Parathyroid adenoma (tissue), 2 donors: ENCODE measurements around the gene FOXN3.

ENCODE experiments used
- H2AFZ ChIP-seq: fragments of 300-600 bp; sonication (generic); one replicate; pipeline ENCODE4 v1.7.0; 2017; ENCODE audit warnings: antibody characterized with exemption, mild to moderate bottlenecking
- H3K27ac ChIP-seq: fragments of 300-600 bp; sonication (generic); one replicate; pipeline ENCODE4 v1.7.0; 2017
- H3K27me3 ChIP-seq: fragments of 300-600 bp; sonication (generic); one replicate; pipeline ENCODE4 v1.7.0; 2017; ENCODE audit warnings: low read length; ENCODE audit not compliant: control insufficient read depth, insufficient read depth
- H3K36me3 ChIP-seq: fragments of 300-600 bp; sonication (generic); one replicate; pipeline ENCODE4 v1.7.0; 2017; ENCODE audit warnings: low read length; ENCODE audit not compliant: control insufficient read depth, insufficient read depth
- H3K4me1 ChIP-seq: fragments of 300-600 bp; sonication (generic); one replicate; pipeline ENCODE4 v1.7.0; 2017; ENCODE audit warnings: control low read depth
- H3K4me2 ChIP-seq: fragments of 300-600 bp; sonication (generic); one replicate; pipeline ENCODE4 v1.7.0; 2017; ENCODE audit warnings: low read length
- H3K4me3 ChIP-seq: fragments of 300-600 bp; sonication (generic); one replicate; pipeline ENCODE4 v1.7.0; 2017; ENCODE audit warnings: low read depth, low read length
- H3K79me2 ChIP-seq: fragments of 300-600 bp; sonication (generic); one replicate; pipeline ENCODE4 v1.7.0; 2017; ENCODE audit warnings: control low read depth
- H3K9ac ChIP-seq: fragments of 300-600 bp; sonication (generic); one replicate; pipeline ENCODE4 v1.7.0; 2017; ENCODE audit warnings: mild to moderate bottlenecking
- H3K9me3 ChIP-seq: fragments of 300-600 bp; sonication (generic); one replicate; pipeline ENCODE4 v1.7.0; 2017; ENCODE audit warnings: low read length; ENCODE audit not compliant: control insufficient read depth
- CTCF ChIP-seq: fragments of 300-600 bp; sonication (generic); IDR thresholded peaks from one replicate; pipeline ENCODE4 v1.7.0; 2017; ENCODE audit warnings: antibody characterized with exemption, mild to moderate bottlenecking
- donor health status: primary hyperparathyroidism.

Gene FOXN3

GRCh38 chr14:89190765-89191513, 226.1 kb downstream of the FOXN3 start:
- no peak overlapping the region for H3K4me3 ChIP-seq
- H2AFZ ChIP-seq: no peak overlapping the region
- H3K27ac ChIP-seq: no peak overlapping the region
- TF ChIP-seq CTCF: no peak
- H3K4me1 ChIP-seq: peaks cover 5% of the 10 kb centered on the region
- H3K4me2 ChIP-seq: no peak overlapping the region
- H3K79me2 ChIP-seq: peaks cover 10% of the 10 kb centered on the region
- no peaks in the 10 kb centered on the region for H3K9me3 ChIP-seq
- no peaks in the 10 kb centered on the region for H3K27me3 ChIP-seq
- H3K9ac ChIP-seq: no peak overlapping the region
- H3K36me3 ChIP-seq: peaks cover 3% of the 10 kb centered on the region

GRCh38 chr14:89188492-89188891, 228.5 kb downstream of the FOXN3 start:
- Histone ChIP-seq H3K4me2 (no peak overlapping the region), H2AFZ (no peak overlapping the region), H3K27me3 (no peaks in the 10 kb centered on the region), H3K27ac (no peak overlapping the region), H3K79me2 (peaks cover 17% of the 10 kb centered on the region), H3K4me1 (peaks cover 5% of the 10 kb centered on the region), H3K36me3 (no peaks in the 10 kb centered on the region), H3K9me3 (no peaks in the 10 kb centered on the region), H3K9ac (no peak overlapping the region), H3K4me3 (no peak overlapping the region)
- TF ChIP-seq CTCF: no peak

GRCh38 chr14:89187501-89187900, 229.5 kb downstream of the FOXN3 start:
- no peak overlapping the region for H3K27ac ChIP-seq
- H3K9ac ChIP-seq: no peak overlapping the region
- H3K4me3 ChIP-seq: no peak overlapping the region
- H3K36me3 ChIP-seq: no peaks in the 10 kb centered on the region
- no peak for TF ChIP-seq CTCF
- no peaks in the 10 kb centered on the region for H3K27me3 ChIP-seq
- H3K4me1 ChIP-seq: peaks cover 5% of the 10 kb centered on the region
- no peak overlapping the region for H3K4me2 ChIP-seq
- H3K9me3 ChIP-seq: no peaks in the 10 kb centered on the region
- no peak overlapping the region for H2AFZ ChIP-seq
- peaks cover 17% of the 10 kb centered on the region for H3K79me2 ChIP-seq

GRCh38 chr14:89186856-89187376, 230.1 kb downstream of the FOXN3 start:
- H3K4me2 ChIP-seq: no peak overlapping the region
- no peak overlapping the region for H3K4me3 ChIP-seq
- H3K36me3 ChIP-seq: no peaks in the 10 kb centered on the region
- H3K9me3 ChIP-seq: no peaks in the 10 kb centered on the region
- TF ChIP-seq CTCF: no peak
- no peak overlapping the region for H3K27ac ChIP-seq
- peaks cover 17% of the 10 kb centered on the region for H3K79me2 ChIP-seq
- no peak overlapping the region for H2AFZ ChIP-seq
- H3K27me3 ChIP-seq: no peaks in the 10 kb centered on the region
- peaks cover 5% of the 10 kb centered on the region for H3K4me1 ChIP-seq
- no peak overlapping the region for H3K9ac ChIP-seq
